ENCODE measurements around the gene MACROD2.

The MACROD2 gene

DNA sequence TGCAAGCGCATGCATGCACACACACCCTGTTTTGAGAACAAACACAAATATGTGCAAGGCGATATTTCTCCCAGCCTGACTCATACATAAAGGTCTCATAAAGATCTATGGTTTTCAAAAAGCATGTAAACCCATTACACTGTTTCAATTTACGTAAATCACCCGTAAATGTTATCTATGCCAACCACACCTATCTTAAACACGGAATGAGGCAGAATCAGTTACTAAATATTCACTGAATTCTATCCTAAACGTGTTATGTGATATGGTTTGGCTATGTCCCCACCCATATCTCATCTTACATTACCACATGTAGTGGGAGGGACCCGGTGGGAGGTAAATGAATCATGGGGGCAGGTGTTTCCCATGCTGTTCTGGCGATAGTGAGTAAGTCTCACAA, 1956.3 kb downstream of the MACROD2 start:
- no peak for TF ChIP-seq CTCF (IDR thresholded peaks at IDR 0.05; ENCODE audit: control insufficient read depth, insufficient read depth, low read depth, low read length, missing control alignments)
- H3K4me3 ChIP-seq (ENCODE audit: control insufficient read depth, low read depth, low read length), result no peak overlapping the region
- DNase-seq (ENCODE audit: low read depth), result no peak

DNA sequence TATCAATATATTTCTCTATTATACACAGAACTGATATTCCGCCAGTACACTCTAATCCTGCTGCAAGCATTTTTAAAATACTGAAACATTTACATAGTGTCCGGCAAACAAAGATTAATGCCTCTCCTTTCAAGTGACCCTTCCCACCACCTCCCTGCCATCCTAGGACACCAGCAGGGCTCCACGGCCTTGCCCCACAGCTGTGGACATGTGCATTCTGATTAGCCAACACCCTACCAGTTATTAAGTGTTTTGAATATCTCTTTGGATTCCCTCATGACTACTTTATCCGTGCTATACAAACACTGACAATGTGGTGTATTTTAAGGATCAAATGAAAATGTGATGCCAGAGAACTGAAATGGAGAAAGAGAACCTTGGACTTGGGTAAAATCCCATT, 1962.8 kb downstream of the MACROD2 start:
- TF ChIP-seq CTCF (IDR thresholded peaks at IDR 0.05; ENCODE audit: control insufficient read depth, insufficient read depth, low read depth, low read length, missing control alignments), result no peak
- no peak for DNase-seq (ENCODE audit: low read depth)
- no peak overlapping the region for H3K4me3 ChIP-seq (ENCODE audit: control insufficient read depth, low read depth, low read length)

DNA sequence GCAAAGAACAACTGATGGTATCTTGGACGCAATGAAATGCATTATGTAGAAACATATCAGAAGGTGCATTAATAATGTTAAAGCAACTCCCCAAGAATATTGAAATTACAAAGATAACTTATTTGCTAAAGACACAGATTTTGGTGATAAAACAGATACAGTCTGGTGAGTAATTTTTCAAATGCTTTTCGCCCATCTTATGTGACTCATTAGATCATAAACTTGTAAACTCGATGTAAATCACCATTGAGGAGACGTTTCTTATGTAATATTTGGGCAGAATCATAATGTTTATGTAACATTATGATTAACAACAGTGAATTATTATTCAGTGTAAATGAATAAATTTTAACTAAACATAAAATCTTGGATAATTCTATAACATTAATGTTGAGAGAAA, 1969.8 kb downstream of the MACROD2 start:
- TF ChIP-seq CTCF (IDR thresholded peaks at IDR 0.05; ENCODE audit: control insufficient read depth, insufficient read depth, low read depth, low read length, missing control alignments), result no peak
- DNase-seq (ENCODE audit: low read depth), result no peak
- no peak overlapping the region for H3K4me3 ChIP-seq (ENCODE audit: control insufficient read depth, low read depth, low read length)

DNA sequence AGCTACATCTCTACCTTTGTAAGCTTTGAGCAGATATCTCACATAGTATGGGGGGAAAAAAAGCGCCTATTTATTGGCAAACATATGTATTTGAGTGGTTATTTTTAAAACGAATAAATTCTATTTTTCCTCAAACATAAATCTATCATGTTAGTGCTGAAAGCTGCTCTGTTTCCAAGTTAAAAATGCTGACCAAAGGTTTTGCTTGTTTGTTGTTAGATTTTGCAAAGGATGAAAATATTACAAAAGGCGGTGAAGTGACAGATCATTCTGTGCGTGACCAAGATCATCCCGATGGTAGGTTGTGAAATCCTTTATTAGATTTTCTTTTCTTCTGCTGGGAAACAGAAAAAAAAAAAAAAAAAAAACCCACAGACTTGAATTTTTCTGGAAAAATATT, 1972.0 kb downstream of the MACROD2 start:
- DNase-seq (ENCODE audit: low read depth), result no peak
- no peak for TF ChIP-seq CTCF (IDR thresholded peaks at IDR 0.05; ENCODE audit: control insufficient read depth, insufficient read depth, low read depth, low read length, missing control alignments)
- no peak overlapping the region for H3K4me3 ChIP-seq (ENCODE audit: control insufficient read depth, low read depth, low read length)

DNA sequence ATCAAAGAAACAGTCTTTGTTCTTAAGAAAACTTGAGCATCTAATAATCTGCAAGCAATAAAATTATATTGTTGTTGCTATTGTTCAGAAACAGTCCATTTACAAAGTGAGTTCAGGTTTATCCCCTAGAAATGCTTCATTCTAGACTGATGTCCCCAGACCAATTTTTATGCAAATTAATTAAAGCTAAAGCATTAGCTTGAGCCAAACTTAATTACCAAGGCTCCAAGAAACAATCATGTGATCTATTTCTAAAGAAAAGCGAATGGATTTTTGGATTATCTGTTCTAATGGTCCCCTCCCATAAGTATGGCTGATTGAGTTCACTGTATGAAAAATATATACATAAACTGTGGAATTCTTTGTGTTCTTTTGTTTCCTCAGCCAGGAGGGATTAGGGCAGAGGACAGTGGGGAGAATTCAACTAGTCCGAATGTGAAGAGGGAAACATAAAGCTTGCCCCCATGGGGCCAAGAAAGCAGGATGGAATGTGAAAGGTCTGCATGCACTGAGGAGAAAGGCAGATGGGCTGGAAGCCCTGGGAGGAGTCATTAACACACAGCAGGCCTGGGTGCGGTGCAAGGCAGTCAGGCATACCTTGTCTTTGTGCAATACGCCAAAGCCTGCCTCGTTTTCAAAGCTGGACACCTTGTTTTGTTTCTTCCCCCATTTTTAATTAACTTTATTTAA, 1980.9 kb downstream of the MACROD2 start:
- no peak for DNase-seq (ENCODE audit: low read depth)
- no peak for TF ChIP-seq CTCF (IDR thresholded peaks at IDR 0.05; ENCODE audit: control insufficient read depth, insufficient read depth, low read depth, low read length, missing control alignments)
- no peak overlapping the region for H3K4me3 ChIP-seq (ENCODE audit: control insufficient read depth, low read depth, low read length)

GRCh38 chr20:15977026-15977425, 1981.7 kb downstream of the MACROD2 start:
- no peak overlapping the region for H3K4me3 ChIP-seq (ENCODE audit: control insufficient read depth, low read depth, low read length)
- no peak for DNase-seq (ENCODE audit: low read depth)
- TF ChIP-seq CTCF (IDR thresholded peaks at IDR 0.05; ENCODE audit: control insufficient read depth, insufficient read depth, low read depth, low read length, missing control alignments), result no peak
